ENCODE data around the gene HCN2.

HCN2 gene

DNA sequence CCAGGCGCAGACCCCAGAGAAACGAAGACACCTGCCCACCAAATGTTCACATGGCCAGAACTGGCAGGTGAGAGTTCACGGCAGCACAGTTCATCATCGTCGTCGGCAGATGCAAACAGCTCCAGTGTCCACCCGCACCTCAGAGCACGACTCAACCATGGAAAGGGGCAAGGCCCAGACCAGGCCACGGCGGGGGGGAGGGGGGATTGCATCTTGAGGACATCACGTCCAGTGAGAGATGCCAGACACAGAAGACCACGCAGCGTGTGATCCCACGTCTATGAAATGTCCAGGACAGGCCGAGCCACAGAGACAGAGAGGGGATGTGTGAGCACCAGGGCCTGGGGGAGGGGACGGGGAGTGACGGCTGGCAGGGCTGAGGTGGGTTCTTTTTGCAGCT is 66.0 kb downstream of the HCN2 start:
- Histone ChIP-seq H3K9ac (ENCODE audit: low read length) (no peak overlapping the region), H3K9me2 (replicated peaks; ENCODE audit: insufficient read depth, low read length) (no peaks in the 10 kb centered on the region), H3F3A (ENCODE audit: insufficient read depth) (peaks cover 7% of the 10 kb centered on the region), H3K27me3 (ENCODE audit: low read length) (no peaks in the 10 kb centered on the region), H2AFZ (ENCODE audit: low read depth, low read length, severe bottlenecking) (no peak overlapping the region), H3K4me2 (ENCODE audit: low read depth, low read length, poor library complexity, severe bottlenecking) (no peak overlapping the region), H3K36me3 (ENCODE audit: low read length) (no peaks in the 10 kb centered on the region), H3K9me3 (ENCODE audit: insufficient read depth, low read length) (no peaks in the 10 kb centered on the region), H3K27ac (ENCODE audit: low read depth, low read length) (no peak overlapping the region), H3K79me2 (ENCODE audit: insufficient read depth, low read length) (peaks cover 84% of the 10 kb centered on the region), H3K4me3 (ENCODE audit: insufficient read depth, low read length, poor library complexity, severe bottlenecking) (no peak overlapping the region), H4K20me1 (ENCODE audit: low read depth, low read length) (peaks cover 22% of the 10 kb centered on the region)
- TF ChIP-seq CTCF (IDR thresholded peaks at IDR 0.05; ENCODE audit: insufficient read depth, low read length, poor library complexity, severe bottlenecking): no peak
- no peak for TF ChIP-seq EZH2phosphoT487 (conservative IDR thresholded peaks at IDR 0.05; ENCODE audit: low read length)

DNA sequence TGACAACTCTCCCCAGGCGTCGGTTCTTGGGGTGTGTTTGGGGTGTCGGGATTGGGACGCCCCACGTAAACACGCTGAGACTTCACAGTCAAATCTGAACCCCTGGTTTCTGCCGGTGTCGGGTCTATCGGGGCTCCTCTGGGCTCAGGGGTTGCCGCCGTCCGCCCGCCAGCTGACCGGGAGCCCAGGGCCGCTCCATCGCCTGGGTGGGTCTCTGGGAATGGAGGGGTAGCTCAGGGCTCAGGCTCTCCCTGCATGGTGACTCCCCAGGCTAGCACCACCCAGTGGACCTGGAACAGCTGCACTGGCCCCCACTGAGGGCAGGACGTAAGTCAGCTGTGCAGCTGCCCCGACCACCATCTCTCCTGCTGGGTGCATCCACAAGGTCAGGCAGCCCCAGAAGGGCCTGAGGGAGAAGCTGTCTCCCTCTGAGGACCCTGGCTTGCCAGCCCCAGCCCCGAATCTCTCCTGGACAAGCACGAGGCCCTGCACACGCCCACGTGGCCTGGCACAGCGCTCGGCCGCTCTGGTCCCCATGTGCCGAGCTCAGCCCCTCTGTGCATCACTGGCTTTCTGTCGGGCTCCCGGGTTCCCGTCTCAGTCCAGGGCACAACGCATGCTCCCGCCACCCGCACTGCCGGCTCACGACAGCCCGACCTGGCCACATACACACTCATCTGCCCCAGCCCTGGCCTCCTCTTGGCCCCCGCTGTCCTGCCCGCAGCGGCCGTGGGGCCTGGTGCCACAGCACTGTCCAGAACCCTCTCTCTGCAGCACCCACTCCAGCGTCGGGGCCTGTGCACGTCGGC is 67.3 kb downstream of the HCN2 start:
- H3F3A ChIP-seq (ENCODE audit: insufficient read depth): peaks cover 19% of the 10 kb centered on the region
- H3K9ac ChIP-seq (ENCODE audit: low read length): no peak overlapping the region
- no peak overlapping the region for H3K4me2 ChIP-seq (ENCODE audit: low read depth, low read length, poor library complexity, severe bottlenecking)
- H4K20me1 ChIP-seq (ENCODE audit: low read depth, low read length): peaks cover 22% of the 10 kb centered on the region
- no peak overlapping the region for H3K4me3 ChIP-seq (ENCODE audit: insufficient read depth, low read length, poor library complexity, severe bottlenecking)
- no peak overlapping the region for H2AFZ ChIP-seq (ENCODE audit: low read depth, low read length, severe bottlenecking)
- TF ChIP-seq EZH2phosphoT487 (conservative IDR thresholded peaks at IDR 0.05; ENCODE audit: low read length) (no peak), CTCF (IDR thresholded peaks at IDR 0.05; ENCODE audit: insufficient read depth, low read length, poor library complexity, severe bottlenecking) (no peak)
- no peaks in the 10 kb centered on the region for H3K27me3 ChIP-seq (ENCODE audit: low read length)
- no peak overlapping the region for H3K27ac ChIP-seq (ENCODE audit: low read depth, low read length)
- no peaks in the 10 kb centered on the region for H3K9me3 ChIP-seq (ENCODE audit: insufficient read depth, low read length)
- H3K36me3 ChIP-seq (ENCODE audit: low read length): no peaks in the 10 kb centered on the region
- peaks cover 97% of the 10 kb centered on the region for H3K79me2 ChIP-seq (ENCODE audit: insufficient read depth, low read length)
- no peaks in the 10 kb centered on the region for H3K9me2 ChIP-seq (replicated peaks; ENCODE audit: insufficient read depth, low read length)

- Histone ChIP-seq H3K27ac (ENCODE audit: low read depth, low read length) (no peak overlapping the region), H3K27me3 (ENCODE audit: low read length) (no peaks in the 10 kb centered on the region), H3K9ac (ENCODE audit: low read length) (no peak overlapping the region), H2AFZ (ENCODE audit: low read depth, low read length, severe bottlenecking) (no peak overlapping the region), H3F3A (ENCODE audit: insufficient read depth) (peaks cover 21% of the 10 kb centered on the region), H3K4me3 (ENCODE audit: insufficient read depth, low read length, poor library complexity, severe bottlenecking) (no peak overlapping the region), H3K9me2 (replicated peaks; ENCODE audit: insufficient read depth, low read length) (no peaks in the 10 kb centered on the region), H4K20me1 (ENCODE audit: low read depth, low read length) (peaks cover 22% of the 10 kb centered on the region), H3K36me3 (ENCODE audit: low read length) (no peaks in the 10 kb centered on the region), H3K4me2 (ENCODE audit: low read depth, low read length, poor library complexity, severe bottlenecking) (no peak overlapping the region), H3K79me2 (ENCODE audit: insufficient read depth, low read length) (peaks cover 98% of the 10 kb centered on the region), H3K9me3 (ENCODE audit: insufficient read depth, low read length) (no peaks in the 10 kb centered on the region)
- TF ChIP-seq EZH2phosphoT487 (conservative IDR thresholded peaks at IDR 0.05; ENCODE audit: low read length) (no peak), CTCF (IDR thresholded peaks at IDR 0.05; ENCODE audit: insufficient read depth, low read length, poor library complexity, severe bottlenecking) (no peak)
Observed at GRCh38 chr19:657611-658010, 67.9 kb downstream of the HCN2 start.
